Germinal center (tissue), 1 donor: Measurements from ENCODE around the gene ANK3.

Source experiments
- DNase-seq: peaks from one replicate; pipeline ENCODE4 v3.0.0; 2012; ENCODE audit warnings: mixed read lengths, low spot score

The ANK3 gene

DNA sequence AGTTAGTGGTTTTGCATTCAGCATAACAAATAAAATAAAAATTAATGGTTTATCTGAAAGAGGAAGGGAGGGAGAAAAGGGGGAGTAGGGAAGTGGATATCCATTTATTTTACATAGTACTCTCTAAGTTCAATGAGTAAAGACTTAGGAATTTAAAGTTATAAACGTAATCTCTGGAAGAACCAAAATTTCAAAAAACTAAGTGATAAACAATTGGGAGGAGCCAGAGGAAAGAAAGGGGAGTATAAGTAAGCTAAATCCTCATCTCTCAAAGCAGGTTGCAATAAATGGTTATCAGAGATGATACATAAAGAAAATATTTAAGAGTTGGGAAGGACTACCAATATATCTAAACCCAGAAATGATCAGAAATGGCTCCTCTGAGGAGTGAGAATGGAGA is 46.4 kb downstream of the ANK3 start:
- no peak for DNase-seq

DNA sequence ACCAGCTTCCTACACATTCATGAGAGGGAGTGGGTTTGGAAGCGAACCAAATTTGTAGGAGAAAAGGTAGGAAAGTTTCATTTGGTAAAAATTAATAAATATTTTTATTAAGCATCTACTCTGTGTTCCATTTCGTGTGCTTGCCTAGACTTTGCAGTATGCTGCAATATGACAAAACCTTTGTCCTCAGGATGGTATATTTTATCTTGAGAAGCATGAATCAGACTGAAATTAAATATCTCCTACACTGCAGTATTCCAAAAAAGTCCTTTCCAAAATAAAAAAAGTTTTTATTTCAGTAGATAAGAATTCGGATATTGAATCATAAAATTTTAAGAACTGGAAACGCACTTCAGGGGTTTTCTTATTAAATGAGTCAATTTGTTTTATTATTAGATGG is 47.7 kb downstream of the ANK3 start:
- no peak for DNase-seq

DNA sequence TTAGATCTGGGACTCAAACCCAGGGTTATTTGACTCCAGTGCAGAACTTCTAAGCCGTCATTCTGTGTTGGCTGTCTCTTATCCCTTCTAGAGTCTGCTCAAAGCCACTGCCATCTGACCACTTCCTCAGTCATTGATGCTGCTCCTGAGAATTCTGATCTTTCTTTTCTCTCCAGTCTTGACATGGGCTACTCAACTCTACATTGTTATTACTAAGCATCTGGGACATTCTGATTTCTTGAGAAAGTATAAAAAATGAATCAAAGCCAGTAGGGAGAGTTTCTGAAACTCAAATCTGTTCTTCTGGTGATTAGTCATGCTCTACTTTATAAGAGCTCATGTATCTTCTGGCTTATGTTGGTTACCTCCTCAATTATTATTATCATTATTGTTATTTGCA is 48.7 kb downstream of the ANK3 start:
- no peak for DNase-seq

DNA sequence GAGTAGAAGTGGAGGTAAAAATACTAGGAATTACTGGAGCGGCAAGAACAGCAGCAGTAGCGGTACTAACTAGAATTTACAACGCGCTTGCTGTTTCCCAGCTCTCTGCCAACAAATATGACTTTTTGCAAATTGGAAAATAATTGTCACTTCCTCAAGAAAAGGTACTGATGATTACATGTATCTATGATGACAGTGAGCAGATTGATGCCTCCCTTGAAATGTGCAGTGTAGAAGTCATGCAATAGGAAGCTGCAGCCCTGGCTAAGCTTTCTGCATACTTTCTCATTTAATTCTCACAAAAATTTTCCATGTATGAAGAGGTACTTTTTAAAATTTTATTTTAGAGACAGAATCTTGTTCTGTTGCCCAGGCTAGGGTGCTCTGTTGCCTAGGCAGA is 49.9 kb downstream of the ANK3 start:
- no peak for DNase-seq

DNA sequence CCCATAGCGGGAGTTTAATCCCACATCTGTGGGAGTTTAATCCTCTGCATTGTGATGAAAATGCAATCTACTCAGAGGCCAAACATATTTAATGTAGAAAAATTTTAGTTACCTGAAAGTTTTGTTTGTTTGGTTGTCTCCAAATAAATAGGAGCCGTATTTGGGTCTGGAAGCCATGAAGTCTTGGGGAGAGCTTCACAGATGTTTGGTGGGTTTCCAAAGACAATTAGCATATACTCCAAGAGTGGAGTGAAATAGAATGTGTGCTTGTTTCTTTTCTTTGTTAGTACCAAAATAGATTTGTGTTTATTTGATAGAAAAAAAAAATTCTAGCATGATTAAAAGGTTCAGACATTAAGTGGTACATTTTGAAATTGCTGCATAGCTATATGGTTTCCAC is 50.9 kb downstream of the ANK3 start:
- no peak for DNase-seq

DNA sequence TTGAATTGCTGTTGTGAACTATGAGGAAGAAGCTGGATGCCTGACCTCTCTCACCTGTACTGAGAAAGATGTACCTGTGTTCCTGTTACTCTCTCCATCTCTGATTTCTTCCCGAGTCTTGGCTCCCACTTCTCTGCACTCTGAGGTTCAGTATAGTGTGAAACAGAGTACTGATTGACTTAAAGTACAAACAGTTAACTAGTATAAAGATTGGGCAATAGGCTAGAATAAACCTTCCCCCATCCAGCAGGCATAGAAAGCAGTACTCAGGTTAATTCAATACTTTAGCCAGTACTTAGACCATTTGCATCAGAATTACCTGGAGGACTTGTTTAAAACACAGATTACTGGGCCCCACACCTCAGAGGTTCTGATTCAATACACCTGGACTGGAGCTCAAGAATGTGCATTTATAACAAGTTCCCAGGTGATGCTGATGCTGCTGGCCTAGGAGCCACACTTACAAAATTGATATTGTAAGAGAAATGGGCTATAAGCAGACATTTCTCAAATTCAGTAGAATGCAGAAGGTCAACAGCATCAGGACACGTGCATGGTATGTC is 51.6 kb downstream of the ANK3 start:
- no peak for DNase-seq

DNA sequence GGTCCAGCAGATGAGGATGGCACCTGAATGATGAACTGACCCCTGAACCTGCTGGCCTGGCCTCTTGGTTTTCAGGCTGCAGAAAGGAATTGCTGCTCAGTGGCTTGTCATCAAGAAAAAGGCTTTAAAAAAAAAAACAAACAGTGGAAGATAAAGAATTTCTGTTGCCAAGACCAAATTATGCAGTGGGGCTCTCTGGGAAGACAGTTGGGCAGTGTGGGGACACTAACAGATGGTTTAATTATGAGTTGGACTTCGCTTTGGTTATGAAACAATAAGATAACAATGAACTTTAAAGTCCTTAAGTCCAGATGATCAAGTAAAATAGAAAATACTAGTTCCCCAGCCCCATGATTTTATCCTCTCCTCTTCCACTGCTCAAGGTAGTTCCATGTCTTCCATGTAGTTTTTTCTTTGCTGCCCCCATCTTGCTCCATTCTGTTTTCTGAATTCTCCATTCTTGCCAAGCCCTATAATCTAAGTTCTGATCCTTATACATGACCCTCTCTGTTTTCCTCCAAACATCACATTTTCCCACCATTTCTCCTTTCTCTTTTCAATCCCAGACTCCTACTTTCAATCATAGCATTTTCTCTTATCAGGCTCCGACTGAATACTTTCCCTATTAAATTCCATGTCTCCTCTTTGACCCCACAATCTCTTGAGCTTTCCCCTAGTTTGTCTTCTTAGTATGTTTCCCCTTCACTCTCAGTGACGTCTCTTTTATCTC is 52.6 kb downstream of the ANK3 start:
- no peak for DNase-seq

DNA sequence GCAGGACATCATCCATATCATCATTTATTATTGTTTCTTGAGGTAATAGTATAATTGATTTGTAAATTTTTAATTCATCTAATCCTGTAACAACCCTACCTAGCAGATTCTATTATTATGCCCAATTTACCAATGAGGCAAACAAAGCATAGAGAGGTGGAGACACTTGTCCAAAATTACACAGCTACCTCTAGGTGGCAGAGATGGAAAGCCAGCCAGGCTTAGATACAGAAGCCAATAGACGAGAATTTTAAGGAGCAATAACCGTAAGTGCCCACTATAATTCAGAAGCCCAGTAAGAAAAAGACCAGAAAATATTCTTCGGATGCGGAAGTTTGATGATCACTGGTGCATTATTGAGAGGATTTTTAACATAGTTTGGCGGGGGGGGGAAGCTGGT is 54.0 kb downstream of the ANK3 start:
- no peak for DNase-seq

DNA sequence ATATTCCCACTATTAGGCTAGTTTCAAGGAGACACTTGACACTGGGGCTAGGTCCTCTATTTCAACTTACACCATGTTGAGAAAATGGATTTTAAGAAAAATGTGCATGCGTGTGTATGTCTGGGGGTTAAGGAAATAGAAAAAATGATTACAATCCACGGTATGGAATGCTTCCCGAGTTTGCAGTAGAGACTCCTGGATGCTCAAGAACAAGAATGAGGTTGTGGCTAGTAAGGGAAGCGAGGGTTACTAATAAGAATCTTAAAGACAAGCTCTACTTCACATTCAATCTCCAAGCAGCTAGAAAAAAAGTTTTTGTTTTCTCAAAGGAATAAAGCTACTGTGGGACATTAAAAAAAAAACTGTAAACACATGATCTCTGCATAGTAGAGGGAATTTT is 54.7 kb downstream of the ANK3 start:
- no peak for DNase-seq

DNA sequence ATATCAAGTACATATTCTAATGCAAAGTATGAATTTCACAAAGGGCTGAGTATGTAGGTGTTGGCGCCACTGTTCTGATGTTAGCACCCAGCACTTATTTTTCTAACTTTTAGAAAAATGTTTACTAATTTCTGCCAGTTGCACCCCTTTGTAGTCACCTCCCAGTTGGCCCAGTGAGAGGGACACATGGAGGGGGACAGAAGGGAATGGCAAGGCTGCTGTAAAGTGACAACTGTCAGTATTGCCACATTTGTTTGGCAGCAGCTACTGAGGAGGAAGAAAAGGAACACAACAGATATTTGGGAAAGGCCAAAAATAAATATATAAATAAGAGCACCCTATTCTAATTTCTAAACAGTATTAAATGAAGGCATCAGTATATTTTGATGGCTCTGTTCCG is 57.3 kb downstream of the ANK3 start:
- no peak for DNase-seq

DNA sequence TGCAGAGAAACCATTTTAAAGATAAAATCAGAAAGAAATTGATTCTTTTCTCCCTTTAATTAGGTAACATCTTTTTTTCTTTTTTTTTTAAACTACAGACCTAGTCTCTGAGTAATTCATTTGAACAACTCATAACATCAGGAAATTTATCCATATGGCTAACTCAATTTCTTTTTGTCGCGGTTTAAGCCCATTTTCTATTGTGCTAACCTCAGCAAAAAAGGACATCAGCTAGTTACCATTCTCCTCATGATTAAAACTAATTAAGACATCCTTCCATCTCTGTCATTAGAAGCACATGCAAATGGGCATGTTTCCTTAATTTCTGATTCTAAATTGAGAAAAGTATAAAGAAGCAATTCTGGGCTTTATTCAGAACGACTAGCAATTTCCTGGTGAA is 57.8 kb downstream of the ANK3 start:
- DNase-seq = no peak

DNA sequence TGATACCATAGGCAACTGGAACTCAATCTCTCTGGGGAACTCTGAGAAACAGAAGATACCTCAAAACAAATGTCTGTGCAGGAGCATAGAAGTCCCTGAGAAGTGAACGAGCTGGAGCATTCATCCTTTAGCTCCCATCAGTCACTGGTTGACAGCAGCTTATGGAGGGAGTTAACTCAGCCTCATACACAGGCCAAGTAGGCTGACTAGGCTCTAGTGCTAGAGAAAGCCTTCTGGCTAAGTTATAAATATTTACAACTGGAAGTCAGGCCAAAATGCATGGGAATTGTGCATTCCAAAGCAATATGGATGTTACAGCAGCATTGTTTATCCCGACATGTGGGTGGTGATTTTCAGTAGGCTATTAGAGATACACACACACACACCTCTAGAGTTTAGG is 66.5 kb downstream of the ANK3 start:
- no peak for DNase-seq

DNA sequence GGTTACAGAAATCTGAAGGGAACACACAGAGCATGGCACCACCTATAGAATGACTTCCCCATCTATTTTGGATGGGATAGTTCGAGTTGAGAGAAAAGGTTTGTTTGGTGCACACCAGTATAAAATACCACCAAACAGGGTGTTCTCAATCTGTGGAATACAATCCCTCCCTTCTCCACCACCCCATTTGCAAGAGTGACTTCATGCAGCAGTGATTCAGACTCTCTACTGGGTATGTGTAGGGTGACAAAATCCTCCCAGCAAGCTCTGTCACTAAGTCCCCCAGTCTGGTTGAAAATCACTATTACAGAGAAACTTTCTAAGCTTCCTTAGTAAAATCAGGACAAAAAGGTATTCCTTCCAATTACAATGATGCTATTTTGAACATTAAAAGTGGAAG is 69.0 kb downstream of the ANK3 start:
- DNase-seq = no peak

DNA sequence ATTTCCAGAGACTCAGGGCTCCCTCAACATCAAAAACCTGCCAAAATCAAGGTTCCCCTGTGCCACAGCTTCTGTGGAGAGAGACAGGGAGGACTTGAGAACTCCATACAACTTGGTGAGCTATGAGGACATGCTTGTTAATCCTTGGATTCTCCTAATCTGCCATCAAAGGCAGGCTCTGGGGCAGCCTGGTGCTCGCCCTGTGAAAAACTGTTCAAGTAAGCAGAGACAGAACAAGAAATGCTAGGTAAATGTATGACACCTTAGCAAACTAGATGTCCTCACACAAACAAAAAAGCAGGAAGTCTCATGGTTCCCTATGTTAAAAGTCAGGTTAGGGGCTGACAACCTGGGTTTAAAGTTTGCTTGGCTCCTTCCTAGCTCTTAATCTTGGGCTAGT is 73.6 kb downstream of the ANK3 start:
- DNase-seq = no peak

DNA sequence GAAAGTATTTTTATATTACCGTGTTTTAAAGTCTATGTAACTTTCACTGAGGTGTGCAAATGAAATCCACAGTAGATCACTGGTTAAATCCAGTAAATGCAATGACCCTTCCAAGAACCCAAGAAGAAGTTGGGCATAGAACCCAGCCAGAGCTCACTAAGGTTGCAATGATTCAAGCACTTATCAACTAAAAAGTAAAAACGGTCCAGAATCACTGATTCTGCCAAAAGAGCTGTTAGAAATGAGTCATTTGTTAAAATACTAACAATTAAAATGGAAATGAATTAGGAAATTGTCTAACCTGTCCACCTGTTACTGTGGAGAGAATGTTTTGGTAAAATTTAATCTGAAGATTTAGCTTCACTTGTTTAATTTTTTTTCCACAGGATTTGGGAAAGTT is 74.4 kb downstream of the ANK3 start:
- no peak for DNase-seq

DNA sequence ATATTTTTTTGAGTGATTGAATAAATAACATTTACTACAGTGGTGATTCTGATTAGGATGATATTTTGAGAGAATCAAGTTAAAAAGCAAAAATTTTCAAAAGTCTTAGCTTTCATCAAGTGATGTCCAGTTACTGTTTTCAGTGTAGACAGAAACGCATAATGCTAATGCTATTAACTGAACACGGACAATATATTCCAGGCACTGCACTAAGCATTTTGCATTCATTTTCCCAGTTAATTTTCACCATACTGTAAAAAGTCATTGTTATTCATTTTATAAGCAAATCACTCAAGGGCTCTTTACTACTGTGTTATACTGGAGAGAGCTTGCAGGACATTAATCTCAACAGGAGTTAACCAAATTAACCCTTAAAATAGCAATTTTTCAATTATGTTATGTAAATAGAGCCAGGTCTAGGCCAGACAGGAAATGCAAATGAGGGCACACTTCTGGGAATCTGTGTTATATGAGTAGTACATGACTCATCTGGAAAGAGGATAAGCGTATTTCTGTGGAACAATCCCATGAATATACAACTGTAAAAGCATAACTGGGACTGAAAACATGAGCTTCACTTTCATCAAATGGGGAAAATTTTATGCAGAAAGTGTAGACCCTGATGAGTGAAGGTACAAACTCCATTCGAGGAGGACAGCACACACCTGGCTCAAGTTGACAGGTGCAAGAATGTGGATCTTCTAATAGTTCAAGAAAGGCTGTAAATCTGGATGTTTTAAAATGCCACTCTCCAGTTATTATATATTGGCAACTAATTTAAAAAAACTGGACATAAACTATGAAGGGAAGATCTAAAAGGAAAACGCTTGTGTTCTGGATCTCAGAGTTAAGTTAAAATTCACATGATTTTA is 75.4 kb downstream of the ANK3 start:
- no peak for DNase-seq

DNA sequence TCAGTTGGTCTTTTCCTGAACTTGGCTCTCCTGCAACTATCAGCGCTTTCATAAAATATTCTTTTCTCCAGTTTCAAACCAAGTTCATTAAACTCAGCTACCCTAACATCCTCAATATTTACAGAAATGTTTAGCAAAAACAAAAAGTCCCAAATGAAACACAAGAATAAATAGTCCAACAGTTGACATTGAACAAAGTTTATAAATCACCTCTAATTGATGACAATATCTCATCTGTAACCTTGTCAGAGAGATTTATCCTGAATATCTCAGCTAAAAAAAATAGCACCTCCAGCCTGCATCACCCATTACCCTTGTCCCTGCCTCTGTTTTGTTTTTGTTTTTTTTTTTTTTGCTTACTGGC is 76.1 kb downstream of the ANK3 start:
- no peak for DNase-seq

DNA sequence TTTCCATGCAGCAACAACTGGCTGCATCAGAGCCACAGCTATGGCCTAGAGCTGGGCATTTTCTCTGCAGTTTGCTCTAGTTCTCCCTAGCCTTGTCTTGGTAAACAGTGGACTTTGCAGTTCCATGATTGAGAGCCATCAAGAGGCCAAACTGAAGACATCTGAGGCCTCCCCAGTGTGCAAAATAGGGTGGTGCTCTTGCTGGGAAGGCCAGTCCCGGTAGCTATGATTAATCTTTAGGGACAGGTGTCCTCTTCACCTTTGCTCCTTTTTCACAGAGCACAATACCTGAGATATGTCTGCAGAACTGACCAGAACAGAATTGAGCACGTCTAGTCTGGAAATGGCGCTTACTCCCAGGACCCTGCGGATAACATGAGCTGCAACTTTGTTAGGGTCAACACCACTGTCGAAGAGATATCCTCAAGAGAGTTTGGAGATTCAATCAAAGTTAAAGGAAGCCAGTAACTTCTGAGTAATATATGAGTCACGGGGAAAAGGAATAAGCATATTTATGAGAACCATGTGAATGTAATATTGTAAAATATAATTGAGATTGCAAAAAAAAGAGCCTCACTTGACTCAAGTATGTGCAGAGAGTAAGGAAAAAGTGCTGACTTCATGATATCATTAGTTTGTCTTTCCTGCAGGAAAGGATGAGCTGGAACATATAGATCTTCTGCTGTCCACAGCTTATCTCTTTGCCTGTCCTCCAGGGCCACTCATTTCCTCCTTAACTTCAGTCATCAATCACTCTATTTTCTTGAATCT is 76.7 kb downstream of the ANK3 start:
- DNase-seq = no peak

DNA sequence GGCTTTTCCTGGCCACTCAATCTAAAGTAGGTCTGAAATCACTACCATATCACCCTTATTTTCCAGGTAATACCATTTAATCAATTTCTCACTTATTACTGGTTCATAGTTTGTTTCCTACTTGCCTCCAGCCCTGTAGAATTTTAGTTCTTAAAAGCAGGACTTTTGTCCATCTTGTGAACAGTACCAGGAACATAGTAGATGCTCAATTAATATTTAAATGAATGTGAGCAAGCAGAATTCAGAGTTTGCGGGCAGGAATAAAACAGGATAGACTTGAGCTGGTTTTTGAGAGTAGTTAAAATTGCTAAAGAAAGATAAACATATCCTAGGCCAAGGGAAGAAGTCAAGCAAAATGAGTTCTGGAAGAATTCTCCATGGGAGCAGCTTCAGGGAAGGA is 77.9 kb downstream of the ANK3 start:
- no peak for DNase-seq

DNA sequence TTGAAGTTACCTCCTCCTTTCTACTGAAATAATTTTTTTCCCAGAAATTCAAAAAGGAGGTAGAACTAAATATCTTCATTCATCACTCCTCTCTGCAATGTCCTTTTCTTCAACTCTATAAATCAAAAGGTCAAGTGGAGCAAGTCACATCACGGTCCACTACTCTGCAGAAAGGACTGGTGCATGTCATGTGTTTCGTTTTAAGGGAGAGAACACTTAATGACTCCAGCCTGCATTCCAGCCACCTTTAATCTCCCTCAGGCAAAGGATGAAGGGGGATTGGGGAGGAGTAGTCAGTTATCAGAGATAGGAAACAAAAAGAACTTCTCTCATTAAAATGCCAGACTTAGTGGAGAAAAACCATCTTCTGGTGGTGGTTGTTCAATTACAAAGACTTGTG is 78.9 kb downstream of the ANK3 start:
- DNase-seq = no peak

DNA sequence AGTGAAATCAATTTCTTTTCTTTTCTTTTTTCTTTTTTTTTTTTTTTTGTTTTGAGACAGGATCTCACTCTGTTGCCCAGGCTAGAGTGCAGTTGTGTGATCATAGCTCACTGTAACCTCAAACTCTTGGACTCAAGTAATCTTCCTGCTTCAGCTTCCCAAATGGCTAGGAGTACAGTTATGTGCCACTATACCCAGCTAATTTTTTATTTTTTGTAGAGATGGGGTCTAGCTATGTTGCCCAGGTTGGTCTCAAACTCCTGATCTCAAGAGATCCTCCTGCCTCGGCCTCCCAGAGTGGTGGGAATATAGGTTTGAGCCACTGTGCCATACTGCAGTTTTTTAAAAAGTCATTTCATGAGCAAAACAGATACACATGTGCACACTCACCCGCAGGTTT is 79.8 kb downstream of the ANK3 start:
- DNase-seq = no peak

DNA sequence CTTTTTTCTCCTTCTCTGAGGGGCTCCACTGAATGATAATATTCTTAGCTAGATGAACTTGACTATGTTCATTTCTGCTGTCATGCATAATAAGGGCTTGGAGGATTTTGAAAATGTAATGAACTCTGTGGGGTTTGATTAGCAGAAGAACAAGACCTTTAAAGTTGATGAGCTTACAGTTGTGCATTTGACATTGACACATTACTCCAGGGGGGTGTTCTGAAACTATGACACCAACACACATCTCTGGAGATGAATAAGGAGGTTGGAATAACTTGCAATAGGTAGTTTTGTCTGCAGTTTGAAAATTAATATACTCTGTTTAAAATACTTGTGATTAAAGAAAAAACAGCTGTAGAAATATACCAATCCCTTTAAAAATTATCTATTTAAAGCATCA is 80.3 kb downstream of the ANK3 start:
- no peak for DNase-seq

DNA sequence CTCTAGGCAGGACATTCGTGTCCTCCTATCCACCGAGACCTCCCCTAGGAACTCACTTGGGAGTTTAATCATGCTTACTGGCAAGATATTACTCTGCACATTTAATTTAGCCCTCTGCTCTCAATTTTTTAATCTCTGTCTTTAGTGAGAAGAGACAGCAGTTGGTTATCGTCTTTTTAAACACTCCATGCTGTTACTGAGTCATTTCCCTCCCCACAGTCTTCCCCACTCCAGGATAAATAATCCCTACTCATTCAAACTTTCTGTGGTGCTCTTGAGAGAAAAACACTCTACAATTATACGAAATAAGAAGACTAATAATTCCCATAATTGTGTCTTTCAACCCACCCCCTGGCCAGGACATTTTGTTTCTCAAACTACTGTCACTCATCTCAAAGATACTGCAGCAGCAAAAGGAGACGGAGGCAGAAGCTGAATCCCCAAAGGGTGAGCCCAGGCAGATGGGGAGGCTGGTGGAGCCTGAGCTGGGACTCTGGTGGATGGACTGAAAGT is 84.2 kb downstream of the ANK3 start:
- DNase-seq = no peak
